ENCODE data around the gene FLII.
A peak's percentile ranks its signal among the peaks of the same experiment; 100 is the strongest.
"Not testable (repeated sequence)": the region's sequence is repeated elsewhere in the genome, so short reads cannot be mapped to it uniquely, and the experiment has no call there.

FLII gene

GRCh38 chr17:18238299-18238698 lies 20.2 kb downstream of the FLII start:
- DNase-seq = no peak

- DNase-seq = no peak
Measured at GRCh38 chr17:18237461-18237860, 21.1 kb downstream of the FLII start.

- DNase-seq = no peak
Measured at GRCh38 chr17:18236494-18236893, 22.0 kb downstream of the FLII start.

- DNase-seq = peak; percentile 16
Measured at GRCh38 chr17:18235743-18236256, 22.7 kb downstream of the FLII start.

GRCh38 chr17:18234853-18235380 lies 23.6 kb downstream of the FLII start:
- no peak for DNase-seq

GRCh38 chr17:18233803-18234518 lies 24.6 kb downstream of the FLII start:
- no peak for DNase-seq

GRCh38 chr17:18231164-18231563 lies 27.4 kb downstream of the FLII start:
- DNase-seq = no peak

GRCh38 chr17:18230288-18231141 lies 28.0 kb downstream of the FLII start:
- DNase-seq = no peak

- DNase-seq = no peak
Measured at GRCh38 chr17:18229771-18230170, 28.8 kb downstream of the FLII start.

- DNase-seq = no peak
Measured at GRCh38 chr17:18229254-18229653, 29.3 kb downstream of the FLII start.

- DNase-seq = no peak
Measured at GRCh38 chr17:18228176-18228682, 30.3 kb downstream of the FLII start.

GRCh38 chr17:18227635-18228034 lies 30.9 kb downstream of the FLII start:
- no peak for DNase-seq

- DNase-seq = no peak
Measured at GRCh38 chr17:18226284-18226945, 32.1 kb downstream of the FLII start.

GRCh38 chr17:18225642-18226283 lies 32.8 kb downstream of the FLII start:
- no peak for DNase-seq

GRCh38 chr17:18225121-18225641 lies 33.4 kb downstream of the FLII start, which contains the start of gene LLGL1:
Gene LLGL1 (plus strand): TSS chr17:18225635. CDS start chr17:18225683, 48 bp downstream.
- DNase-seq = peak; percentile 94

GRCh38 chr17:18224387-18225120 lies 34.0 kb downstream of the FLII start:
- no peak for DNase-seq

GRCh38 chr17:18224053-18224386 lies 34.5 kb downstream of the FLII start:
- DNase-seq = no peak

- DNase-seq = no peak
Measured at GRCh38 chr17:18218756-18219415, 39.7 kb downstream of the FLII start.

GRCh38 chr17:18217412-18218015 lies 41.0 kb downstream of the FLII start:
- DNase-seq = peak; percentile 67

GRCh38 chr17:18216906-18217305 lies 41.6 kb downstream of the FLII start:
- DNase-seq = not testable (repeated sequence)
